Activated CD4-positive, CD25-positive, alpha-beta regulatory T cell (primary cell): ENCODE results near the gene GFRA4.
"Not testable (repeated sequence)": the region's sequence is repeated elsewhere in the genome, so short reads cannot be mapped to it uniquely, and the experiment has no call there.

ENCODE experiments used
- DNase-seq, 4 experiments: peaks; one replicate each; lab custom pipeline; 2025; lab: John Stamatoyannopoulos, UW

The GFRA4 gene

DNA sequence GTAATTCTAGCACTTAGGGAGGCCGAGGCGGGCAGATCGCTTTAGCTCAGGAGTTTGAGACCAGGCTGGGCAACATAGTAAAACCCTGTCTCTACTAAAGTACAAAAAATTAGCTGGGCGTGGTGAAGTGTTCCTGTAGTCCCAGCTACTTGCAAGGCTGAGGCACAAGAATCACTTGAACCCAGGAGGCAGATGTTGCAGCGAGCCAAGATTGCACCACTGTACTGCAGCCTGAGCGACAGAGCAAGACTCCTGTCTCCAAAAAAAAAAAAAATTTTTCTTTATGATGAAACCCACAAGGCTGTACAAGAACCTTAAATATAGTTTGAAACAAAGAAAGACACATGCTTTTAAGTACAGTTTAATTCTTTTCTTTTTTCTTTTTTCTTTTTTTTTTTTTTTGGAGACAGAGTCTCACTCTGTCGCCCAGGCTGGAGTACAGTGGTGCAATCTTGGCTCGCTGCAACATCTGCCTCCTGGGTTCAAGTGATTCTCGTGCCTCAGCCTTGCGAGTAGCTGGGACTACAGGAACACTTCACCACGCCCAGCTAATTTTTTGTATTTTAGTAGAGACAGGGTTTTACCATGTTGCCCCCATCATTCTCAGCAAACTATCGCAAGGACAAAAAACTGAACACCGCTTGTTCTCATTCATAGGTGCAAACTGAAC lies 47.9 kb downstream of the GFRA4 start:
- not testable (repeated sequence) for DNase-seq

DNA sequence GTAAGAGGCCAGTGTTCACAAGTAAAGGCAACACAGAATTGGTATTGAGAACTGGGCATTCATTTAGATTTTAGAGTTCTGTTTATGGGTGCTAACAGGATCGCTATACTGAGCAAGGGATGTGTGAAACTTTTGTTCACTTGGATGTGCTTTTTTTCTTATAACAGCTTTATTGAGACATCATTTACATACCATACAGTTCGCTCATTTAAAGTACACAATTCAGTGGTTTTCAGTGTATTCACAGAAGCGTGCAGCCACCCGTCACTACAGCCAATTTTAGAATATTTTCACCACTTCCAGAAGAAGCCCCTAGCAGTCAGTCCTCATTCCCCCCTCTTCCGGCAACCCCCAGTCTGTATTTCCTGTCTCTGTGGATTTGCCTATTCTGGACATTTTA lies 48.7 kb downstream of the GFRA4 start:
- DNase-seq = no peak

DNA sequence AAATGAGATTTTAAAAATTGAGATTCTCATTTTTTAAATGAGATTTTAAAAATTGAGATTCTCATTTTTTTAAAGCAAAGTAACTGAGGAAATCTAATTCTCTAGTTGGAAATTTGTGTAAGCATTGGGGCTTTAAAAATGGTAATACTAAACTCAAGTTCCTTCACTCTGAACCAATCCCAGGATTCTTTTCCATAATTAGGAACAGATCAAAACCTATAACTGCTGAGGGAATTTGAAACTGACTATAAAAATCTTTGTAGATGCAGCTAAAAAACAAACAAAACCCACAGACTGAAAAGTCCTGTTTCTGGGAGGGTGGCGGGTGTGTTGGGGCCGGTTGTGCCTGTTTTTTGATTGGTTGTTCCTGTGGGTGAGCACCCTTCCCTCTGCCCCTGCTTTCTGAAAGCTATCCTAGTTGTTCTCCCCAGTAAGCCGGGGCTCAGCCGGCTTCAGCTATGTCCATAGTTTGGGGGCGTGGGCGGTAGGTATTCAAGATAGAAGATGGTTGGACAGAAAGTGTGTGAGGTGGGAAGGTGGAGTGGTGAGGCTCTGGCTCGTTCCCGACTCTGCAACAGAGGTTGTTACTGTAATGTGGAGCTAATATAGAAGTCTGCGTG lies 49.3 kb downstream of the GFRA4 start:
- DNase-seq = no peak

DNA sequence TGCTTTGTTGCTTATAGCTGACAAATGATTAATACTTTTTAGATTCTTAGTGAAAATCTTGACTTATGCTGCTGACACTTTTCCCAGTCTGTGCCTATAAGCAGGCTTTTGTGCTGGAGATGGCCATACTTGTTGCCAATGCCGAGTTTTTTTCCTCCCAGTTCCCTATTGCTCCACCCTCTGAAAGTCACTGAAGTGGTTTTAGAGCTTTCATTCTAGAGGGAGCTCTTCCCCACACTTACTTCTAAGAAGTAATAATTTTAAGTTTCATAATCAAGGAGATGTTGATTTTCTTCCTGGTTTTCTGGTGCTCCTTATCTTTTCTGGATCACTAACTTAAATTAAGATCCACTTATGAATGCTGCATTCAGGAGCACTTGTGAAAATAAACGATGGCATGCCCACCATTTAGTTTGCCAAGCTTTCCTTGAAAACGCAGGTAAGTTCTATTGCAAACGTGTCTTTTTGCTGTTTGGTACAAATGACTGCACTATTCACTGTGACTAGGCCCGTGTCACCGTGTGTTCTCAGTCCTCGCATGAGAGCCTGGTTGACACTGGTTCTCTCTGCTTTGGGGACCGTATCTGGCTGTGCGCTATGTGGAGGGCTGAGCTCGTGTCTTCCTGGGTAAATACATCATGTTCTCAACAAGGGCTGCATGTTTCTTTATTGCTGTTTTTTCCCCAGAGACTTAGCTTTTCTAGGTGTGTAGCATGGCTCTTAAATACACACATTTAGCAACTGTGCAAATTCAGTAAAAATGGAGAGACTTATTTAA lies 50.2 kb downstream of the GFRA4 start:
- no peak for DNase-seq

DNA sequence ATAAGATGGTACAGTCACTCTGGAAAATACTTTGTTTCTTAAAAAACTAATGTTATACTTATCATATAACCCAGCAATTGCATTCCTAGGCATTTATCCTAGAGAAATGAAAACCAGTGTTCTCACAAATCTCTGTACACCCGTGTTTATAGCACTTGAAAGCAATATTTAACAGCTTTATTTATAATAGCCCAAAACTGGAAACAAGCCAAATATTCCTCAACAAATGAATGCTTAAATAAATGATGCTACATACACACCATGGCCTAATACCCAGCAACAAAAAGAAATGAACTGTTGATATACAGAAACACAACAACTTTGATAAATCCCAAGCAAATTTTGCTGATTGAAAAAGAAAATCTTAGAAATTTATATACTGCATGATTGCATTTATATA lies 51.3 kb downstream of the GFRA4 start:
- DNase-seq = no peak
